Measurements from ENCODE around the gene USP49.

USP49 gene

GRCh38 chr6:41741625-41742490 lies 153.3 kb downstream of the USP49 start:
- TF ChIP-seq ZBTB1 (tag by site-specific recombination; IDR thresholded peaks at IDR 0.05) (no peak), ZNF37A (tag by site-specific recombination; IDR thresholded peaks at IDR 0.05) (no peak)
- Histone ChIP-seq H3K9me3 (ENCODE audit: control insufficient read depth, insufficient read depth, low read depth, low read length) (no peaks in the 10 kb centered on the region), H3K36me3 (ENCODE audit: control insufficient read depth in 2 of 2, insufficient read depth in 1 of 2, low read length in 2 of 2) (no peaks in the 10 kb centered on the region), H3K4me3 (ENCODE audit: low read depth, low read length) (no peak overlapping the region), H3K27ac (ENCODE audit: extremely low read depth, low read depth, low read length) (no peak overlapping the region), H3K4me1 (ENCODE audit: control insufficient read depth, insufficient read depth, low read length) (no peaks in the 10 kb centered on the region)
- POLR2A ChIA-PET = no interaction called here
- CTCF ChIA-PET = no interaction called here

GRCh38 chr6:41740366-41741162 lies 154.6 kb downstream of the USP49 start:
- no peak overlapping the region for H3K27ac ChIP-seq (ENCODE audit: extremely low read depth, low read depth, low read length)
- H3K4me1 ChIP-seq (ENCODE audit: control insufficient read depth, insufficient read depth, low read length) = no peaks in the 10 kb centered on the region
- no peaks in the 10 kb centered on the region for H3K9me3 ChIP-seq (ENCODE audit: control insufficient read depth, insufficient read depth, low read depth, low read length)
- H3K36me3 ChIP-seq (ENCODE audit: control insufficient read depth in 2 of 2, insufficient read depth in 1 of 2, low read length in 2 of 2) = no peaks in the 10 kb centered on the region
- no peak overlapping the region for H3K4me3 ChIP-seq (ENCODE audit: low read depth, low read length)
- TF ChIP-seq ZFP41 (tag by site-specific recombination; IDR thresholded peaks at IDR 0.05; ENCODE audit: borderline replicate concordance) (no peak), ZNF174 (tag by site-specific recombination; IDR thresholded peaks at IDR 0.05) (no peak), ZSCAN5A (tag by site-specific recombination; IDR thresholded peaks at IDR 0.05) (no peak), KLF10 (tag by site-specific recombination; IDR thresholded peaks at IDR 0.05) (no peak), ZNF555 (tag by site-specific recombination; conservative IDR thresholded peaks at IDR 0.05) (no peak)
- CTCF ChIA-PET = interaction anchor here (0.6 to 0.8 kb wide), 3 partner anchors 35 to 437 kb away, joined by 3 read pairs; no protein-coding TSS in a partner anchor
- POLR2A ChIA-PET = interaction anchor here (0.6 kb wide), 1 partner anchor 12 kb away, joined by 6 read pairs; no protein-coding TSS in a partner anchor

Measured in HEK293 (cell line).